CD14-positive monocyte (primary cell): Measurements from ENCODE around the gene PAPPA2. TPM values are rescaled to one million over a fixed set of nuclear protein-coding genes. Genes with fewer than 3 reads are reported as not detected.

Source experiments
- DNase-seq, 3 donors: peaks; one replicate each; pipeline ENCODE4 v3.0.0-alpha.2; 2011 to 2022
- H2AFZ ChIP-seq: 2 replicates; pipeline ENCODE4 v1.6.0; 2012; ENCODE audit warnings: mild to moderate bottlenecking, low read depth, low read length, inconsistent platforms; ENCODE audit not compliant: insufficient read depth, poor library complexity, severe bottlenecking
- H3K27ac ChIP-seq, 2 donors: 1 replicate in 1 of 2; 2 replicates in 1 of 2; pipeline ENCODE4 v1.5.1; 2012 to 2013; ENCODE audit warnings: low read length in 2 of 2, control low read depth in 1 of 2, inconsistent platforms in 1 of 2, low read depth in 1 of 2, mild to moderate bottlenecking in 1 of 2
- H3K27me3 ChIP-seq, 2 donors: one replicate each; pipeline versions ENCODE4 v1.6.0 to v1.6.1; 2011 to 2013; ENCODE audit warnings: low read length in 2 of 2; ENCODE audit not compliant: control insufficient read depth in 2 of 2, insufficient read depth in 2 of 2
- H3K36me3 ChIP-seq, 2 donors: replicated peaks in 1 of 2; 1 replicate in 1 of 2; 2 replicates in 1 of 2; pipeline versions ENCODE4 v1.5.1 to v1.6.1; 2012 to 2013; ENCODE audit warnings: low read length in 2 of 2, control low read depth in 1 of 2, inconsistent platforms in 1 of 2, mild to moderate bottlenecking in 1 of 2; ENCODE audit not compliant: insufficient read depth in 2 of 2, control insufficient read depth in 1 of 2
- H3K4me1 ChIP-seq, 2 donors: 1 replicate in 1 of 2; 2 replicates in 1 of 2; pipeline versions ENCODE4 v1.5.1 to v1.6.1; 2012 to 2013; ENCODE audit warnings: low read length in 2 of 2, control low read depth in 1 of 2, inconsistent platforms in 1 of 2, mild to moderate bottlenecking in 1 of 2, moderate library complexity in 1 of 2; ENCODE audit not compliant: insufficient read depth in 2 of 2, control insufficient read depth in 1 of 2
- H3K4me2 ChIP-seq: replicated peaks from 2 replicates; pipeline ENCODE3; 2012; ENCODE audit warnings: low read length, moderate library complexity, mild to moderate bottlenecking; ENCODE audit not compliant: poor library complexity, severe bottlenecking; ENCODE audit errors: extremely low read depth
- H3K4me3 ChIP-seq, 3 experiments: fragments of 200-600 bp in 1 of 3; sonication (generic) in 1 of 3; replicated peaks in 1 of 3; 1 replicate in 2 of 3; 2 replicates in 1 of 3; pipeline ENCODE4 v1.5.1; 2011 to 2013; ENCODE audit warnings: low read length in 3 of 3, mild to moderate bottlenecking in 3 of 3, control low read depth in 2 of 3, low read depth in 2 of 3, inconsistent platforms in 1 of 3, moderate library complexity in 1 of 3
- H3K79me2 ChIP-seq: 2 replicates; pipeline ENCODE4 v1.6.0; 2012; ENCODE audit warnings: mild to moderate bottlenecking, control low read depth, inconsistent platforms, low read length, moderate library complexity; ENCODE audit not compliant: insufficient read depth
- H3K9ac ChIP-seq: 2 replicates; pipeline ENCODE4 v1.6.0; 2017; ENCODE audit warnings: low read length, mild to moderate bottlenecking; ENCODE audit not compliant: insufficient read depth, poor library complexity, severe bottlenecking
- H3K9me3 ChIP-seq, 2 donors: replicated peaks in 1 of 2; 1 replicate in 1 of 2; 2 replicates in 1 of 2; pipeline versions ENCODE4 v1.5.1 to v1.6.1; 2012 to 2013; ENCODE audit warnings: low read length in 2 of 2, control low read depth in 1 of 2; ENCODE audit not compliant: control insufficient read depth in 1 of 2, insufficient read depth in 1 of 2
- H4K20me1 ChIP-seq: 2 replicates; pipeline ENCODE4 v1.6.0; 2012; ENCODE audit warnings: mild to moderate bottlenecking, low read length, control low read depth, moderate library complexity; ENCODE audit not compliant: insufficient read depth
- H3K27ac Mint-ChIP-seq, 7 donors: one replicate each; pipeline ENCODE4 v1.8.0; 2020; ENCODE audit warnings: mild to moderate bottlenecking in 7 of 7, mixed read lengths in 7 of 7, moderate library complexity in 6 of 7, inconsistent platforms in 2 of 7
- H3K27me3 Mint-ChIP-seq, 3 donors: one replicate each; pipeline ENCODE4 v1.8.0; 2021 to 2022; ENCODE audit warnings: low read depth in 3 of 3, mild to moderate bottlenecking in 3 of 3, mixed read lengths in 3 of 3, moderate library complexity in 3 of 3, inconsistent platforms in 1 of 3
- H3K36me3 Mint-ChIP-seq, 2 donors: one replicate each; pipeline ENCODE4 v1.8.0; 2020; ENCODE audit warnings: mixed read lengths in 2 of 2, inconsistent platforms in 1 of 2, mild to moderate bottlenecking in 1 of 2
- H3K4me1 Mint-ChIP-seq: one replicate; pipeline ENCODE4 v1.8.0; 2020; ENCODE audit warnings: mild to moderate bottlenecking, mixed read lengths
- H3K4me3 Mint-ChIP-seq, 2 donors: one replicate each; pipeline ENCODE4 v1.8.0; 2020; ENCODE audit warnings: mild to moderate bottlenecking in 2 of 2, mixed read lengths in 2 of 2, moderate library complexity in 1 of 2
- H3K9me3 Mint-ChIP-seq, 7 donors: one replicate each; pipeline ENCODE4 v1.8.0; 2020 to 2022; ENCODE audit warnings: mixed read lengths in 7 of 7, mild to moderate bottlenecking in 6 of 7, moderate library complexity in 6 of 7, inconsistent platforms in 2 of 7
- WGBS: methylation state at CpG from one replicate; pipeline ENCODE4 v1.1.5; 2013; ENCODE audit warnings: missing lambda C conversion rate; ENCODE audit not compliant: insufficient coverage; 5-methylcytosine and 5-hydroxymethylcytosine counted together
- intact Hi-C, 2 donors: fragments of 100-400 bp; cut with micrococcal nuclease; formaldehyde crosslinking; loops; one replicate each; pipeline versions ENCODE4 v1.15.0 to v1.15.1; 2023
- polyA plus RNA-seq, 3 donors: library from polyadenylated mRNA; depleted of rRNA in 1 of 3; unstranded in 2 of 3; stranded (reverse) in 1 of 3; fragments of 300-500 nt in 2 of 3; fragments of >200 nt in 1 of 3; fragmentation: Illumina TruSeq in 2 of 3; gene quantifications; 1 replicate in 2 of 3; 2 replicates in 1 of 3; pipeline ENCODE4 v1.2.3, GENCODE V29; 2012 to 2021
- TF ChIP-seq, protein P1 (sequence below): fragments of 200-600 bp; IDR thresholded peaks from one replicate; pipeline ENCODE4 v1.8.0; 2022; ENCODE audit warnings: antibody characterized with exemption, mild to moderate bottlenecking

Gene PAPPA2
- polyA plus RNA-seq, 3 donors = not detected

DNA sequence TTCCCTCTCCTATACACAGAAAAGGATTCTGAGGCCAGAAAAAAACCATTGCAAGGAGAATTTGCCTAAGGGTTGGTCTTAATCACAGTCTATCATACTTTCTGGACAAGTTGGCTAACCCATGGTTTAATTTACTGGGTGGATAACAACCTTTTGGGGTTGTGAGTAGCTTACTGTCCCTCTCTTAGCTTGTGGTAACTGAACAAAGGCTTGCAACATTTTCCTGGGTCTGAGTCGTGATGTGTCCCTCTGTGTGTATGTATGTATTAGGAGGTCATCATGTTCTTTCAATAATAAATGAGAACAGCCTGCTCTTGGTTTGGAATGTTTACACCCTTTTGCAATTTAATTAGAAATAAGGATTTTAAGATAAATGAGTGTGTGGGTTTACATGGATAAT lies 36.7 kb downstream of the PAPPA2 start:
- no peak overlapping the region for H3K27ac ChIP-seq
- no peaks in the 10 kb centered on the region for H3K79me2 ChIP-seq
- intact Hi-C loops = no loop called here
- no peaks in the 10 kb centered on the region for H3K27me3 ChIP-seq
- DNase-seq = no peak
- no peak overlapping the region for H3K4me2 ChIP-seq
- no peak overlapping the region for H3K4me3 Mint-ChIP-seq
- WGBS = no CpG with 5 or more reads among the region's 1 CpG
- no peaks in the 10 kb centered on the region for H4K20me1 ChIP-seq
- H3K27ac Mint-ChIP-seq = no peak overlapping the region
- no peaks in the 10 kb centered on the region for H3K4me1 ChIP-seq
- TF ChIP-seq, protein P1, sequence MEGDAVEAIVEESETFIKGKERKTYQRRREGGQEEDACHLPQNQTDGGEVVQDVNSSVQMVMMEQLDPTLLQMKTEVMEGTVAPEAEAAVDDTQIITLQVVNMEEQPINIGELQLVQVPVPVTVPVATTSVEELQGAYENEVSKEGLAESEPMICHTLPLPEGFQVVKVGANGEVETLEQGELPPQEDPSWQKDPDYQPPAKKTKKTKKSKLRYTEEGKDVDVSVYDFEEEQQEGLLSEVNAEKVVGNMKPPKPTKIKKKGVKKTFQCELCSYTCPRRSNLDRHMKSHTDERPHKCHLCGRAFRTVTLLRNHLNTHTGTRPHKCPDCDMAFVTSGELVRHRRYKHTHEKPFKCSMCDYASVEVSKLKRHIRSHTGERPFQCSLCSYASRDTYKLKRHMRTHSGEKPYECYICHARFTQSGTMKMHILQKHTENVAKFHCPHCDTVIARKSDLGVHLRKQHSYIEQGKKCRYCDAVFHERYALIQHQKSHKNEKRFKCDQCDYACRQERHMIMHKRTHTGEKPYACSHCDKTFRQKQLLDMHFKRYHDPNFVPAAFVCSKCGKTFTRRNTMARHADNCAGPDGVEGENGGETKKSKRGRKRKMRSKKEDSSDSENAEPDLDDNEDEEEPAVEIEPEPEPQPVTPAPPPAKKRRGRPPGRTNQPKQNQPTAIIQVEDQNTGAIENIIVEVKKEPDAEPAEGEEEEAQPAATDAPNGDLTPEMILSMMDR = no peak
- H3K9me3 Mint-ChIP-seq = no peaks in the 10 kb centered on the region
- no peak overlapping the region for H3K9ac ChIP-seq
- no peak overlapping the region for H2AFZ ChIP-seq
- H3K36me3 Mint-ChIP-seq = no peaks in the 10 kb centered on the region
- H3K36me3 ChIP-seq = no peaks in the 10 kb centered on the region
- no peak overlapping the region for H3K4me3 ChIP-seq
- peaks cover 0 to 2% (median 1%) of the 10 kb centered on the region in 3 donors for H3K27me3 Mint-ChIP-seq
- H3K9me3 ChIP-seq = no peaks in the 10 kb centered on the region
- no peaks in the 10 kb centered on the region for H3K4me1 Mint-ChIP-seq

DNA sequence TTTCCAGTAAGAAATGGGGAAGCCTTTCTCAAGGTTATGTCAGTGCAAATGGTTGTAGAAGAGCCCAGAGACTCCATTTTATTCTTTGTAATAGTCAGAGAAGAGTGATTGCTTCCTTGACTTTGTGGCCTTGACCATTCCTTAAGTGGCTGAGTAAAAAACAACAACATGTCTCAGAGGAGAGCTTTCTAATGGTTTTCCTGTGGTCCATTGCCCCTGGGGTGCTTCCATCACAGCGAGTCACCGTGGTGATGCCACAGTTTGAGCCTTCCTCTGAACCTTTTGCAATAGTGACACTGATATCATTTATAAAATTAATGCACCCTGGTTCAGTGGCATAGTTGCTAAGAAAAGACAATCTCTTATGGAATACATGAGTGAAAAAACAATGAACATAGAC lies 38.6 kb downstream of the PAPPA2 start:
- H3K9ac ChIP-seq = no peak overlapping the region
- Mint-ChIP-seq H3K4me3 (no peak overlapping the region), H3K4me1 (no peaks in the 10 kb centered on the region), H3K9me3 (no peaks in the 10 kb centered on the region), H3K27me3 (peaks cover 0 to 2% (median 1%) of the 10 kb centered on the region in 3 donors), H3K36me3 (no peaks in the 10 kb centered on the region), H3K27ac (no peak overlapping the region)
- intact Hi-C loops = no loop called here
- H3K4me2 ChIP-seq = no peak overlapping the region
- H3K27me3 ChIP-seq = no peaks in the 10 kb centered on the region
- DNase-seq = no peak
- no peaks in the 10 kb centered on the region for H3K4me1 ChIP-seq
- H3K9me3 ChIP-seq = no peaks in the 10 kb centered on the region
- TF ChIP-seq, protein P1 = no peak
- H3K36me3 ChIP-seq = no peaks in the 10 kb centered on the region
- H2AFZ ChIP-seq = no peak overlapping the region
- no peak overlapping the region for H3K4me3 ChIP-seq
- H4K20me1 ChIP-seq = no peaks in the 10 kb centered on the region
- WGBS = no CpG with 5 or more reads among the region's 2 CpGs
- no peak overlapping the region for H3K27ac ChIP-seq
- no peaks in the 10 kb centered on the region for H3K79me2 ChIP-seq
